IPS-18a (cell line): Measurements from ENCODE around the gene MACROD2.

Source experiments
- H3K27ac ChIP-seq: one replicate; pipeline ENCODE4 v1.5.1; 2013; ENCODE audit warnings: low read length
- H3K27me3 ChIP-seq: one replicate; pipeline ENCODE4 v1.6.1; 2013; ENCODE audit warnings: mild to moderate bottlenecking, low read length; ENCODE audit not compliant: control insufficient read depth, insufficient read depth
- H3K36me3 ChIP-seq: one replicate; pipeline ENCODE4 v1.6.1; 2013; ENCODE audit warnings: low read depth, low read length; ENCODE audit not compliant: control insufficient read depth
- H3K4me1 ChIP-seq: one replicate; pipeline ENCODE4 v1.6.1; 2013; ENCODE audit warnings: low read depth, low read length; ENCODE audit not compliant: control insufficient read depth
- H3K4me3 ChIP-seq: one replicate; pipeline ENCODE4 v1.5.1; 2013; ENCODE audit warnings: low read length
- H3K9ac ChIP-seq: one replicate; pipeline ENCODE4 v1.6.1; 2013; ENCODE audit warnings: mild to moderate bottlenecking, low read length, moderate library complexity
- H3K9me3 ChIP-seq: one replicate; pipeline ENCODE4 v1.6.1; 2013; ENCODE audit warnings: low read depth, low read length; ENCODE audit not compliant: control insufficient read depth

Gene MACROD2

GRCh38 chr20:14685183-14685582 is 689.9 kb downstream of the MACROD2 start:
- no peak overlapping the region for H3K27ac ChIP-seq
- no peaks in the 10 kb centered on the region for H3K27me3 ChIP-seq
- H3K9me3 ChIP-seq: no peaks in the 10 kb centered on the region
- peaks cover 5% of the 10 kb centered on the region for H3K4me1 ChIP-seq
- H3K4me3 ChIP-seq: no peak overlapping the region
- no peak overlapping the region for H3K9ac ChIP-seq
- no peaks in the 10 kb centered on the region for H3K36me3 ChIP-seq

DNA sequence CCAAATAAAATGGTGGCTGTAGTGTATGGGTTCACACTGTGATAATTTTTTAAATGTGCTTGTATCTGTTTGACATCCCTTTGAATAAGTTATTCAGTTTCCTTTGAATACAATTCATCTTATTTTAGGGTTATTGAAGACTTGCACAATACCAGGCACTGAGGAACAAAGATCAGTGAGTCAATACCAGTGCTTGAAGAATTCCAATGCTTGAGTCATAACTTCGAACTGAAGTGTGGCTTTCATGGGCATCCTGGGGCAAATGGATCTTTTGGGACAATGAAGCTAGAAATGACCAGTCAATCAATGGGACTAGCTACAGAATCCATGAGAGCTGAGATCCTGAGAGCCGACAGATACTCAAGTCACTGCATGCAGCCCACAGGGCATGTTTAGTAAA is 692.0 kb downstream of the MACROD2 start:
- no peak overlapping the region for H3K27ac ChIP-seq
- no peaks in the 10 kb centered on the region for H3K4me1 ChIP-seq
- H3K9ac ChIP-seq: no peak overlapping the region
- H3K27me3 ChIP-seq: no peaks in the 10 kb centered on the region
- no peak overlapping the region for H3K4me3 ChIP-seq
- H3K36me3 ChIP-seq: no peaks in the 10 kb centered on the region
- H3K9me3 ChIP-seq: no peaks in the 10 kb centered on the region

DNA sequence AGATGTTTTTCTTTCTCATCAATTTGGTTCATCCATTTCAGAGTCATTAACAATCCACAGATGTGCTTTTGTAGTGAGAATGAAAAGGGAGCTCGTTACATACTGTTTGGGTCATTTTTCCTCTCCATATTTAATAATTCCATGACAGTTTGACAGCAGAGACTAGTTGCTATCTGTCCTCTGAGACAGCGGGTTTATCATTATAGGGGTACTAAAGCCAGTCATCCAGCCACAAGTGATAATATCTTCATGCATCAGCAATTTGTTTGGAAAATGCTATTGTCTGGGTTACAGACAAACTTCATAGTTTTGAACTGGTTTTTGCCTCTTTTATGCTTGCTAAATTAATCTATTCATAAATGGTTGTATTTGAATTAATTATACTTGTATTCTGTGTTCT is 692.7 kb downstream of the MACROD2 start:
- Histone ChIP-seq H3K9me3 (no peaks in the 10 kb centered on the region), H3K27me3 (no peaks in the 10 kb centered on the region), H3K27ac (no peak overlapping the region), H3K36me3 (no peaks in the 10 kb centered on the region), H3K4me3 (no peak overlapping the region), H3K4me1 (no peaks in the 10 kb centered on the region), H3K9ac (no peak overlapping the region)

GRCh38 chr20:14691994-14692393 is 696.7 kb downstream of the MACROD2 start:
- no peak overlapping the region for H3K4me3 ChIP-seq
- no peaks in the 10 kb centered on the region for H3K9me3 ChIP-seq
- H3K27me3 ChIP-seq: no peaks in the 10 kb centered on the region
- H3K36me3 ChIP-seq: no peaks in the 10 kb centered on the region
- H3K4me1 ChIP-seq: no peaks in the 10 kb centered on the region
- no peak overlapping the region for H3K9ac ChIP-seq
- no peak overlapping the region for H3K27ac ChIP-seq

DNA sequence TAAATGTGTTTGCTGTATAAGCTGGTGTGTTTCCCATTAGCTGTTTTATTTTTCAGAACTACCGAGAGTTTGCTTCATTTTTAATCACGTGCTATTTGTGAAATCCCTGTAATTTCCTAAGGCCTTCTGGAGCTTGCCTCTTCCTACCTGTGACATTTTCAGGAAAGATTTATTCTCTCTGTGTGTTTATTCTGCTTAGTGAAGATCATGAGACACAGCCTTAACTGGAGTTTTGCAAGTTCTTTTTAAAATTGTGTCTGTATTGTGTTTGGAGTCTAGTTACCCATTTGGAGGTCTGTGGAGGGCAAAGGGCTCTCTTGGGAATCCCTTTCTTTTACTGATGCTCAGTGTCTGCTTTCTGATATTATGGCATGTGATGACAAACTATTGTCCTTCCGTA is 701.2 kb downstream of the MACROD2 start:
- Histone ChIP-seq H3K27me3 (no peaks in the 10 kb centered on the region), H3K9me3 (no peaks in the 10 kb centered on the region), H3K36me3 (no peaks in the 10 kb centered on the region), H3K4me3 (no peak overlapping the region), H3K4me1 (no peaks in the 10 kb centered on the region), H3K9ac (no peak overlapping the region), H3K27ac (no peak overlapping the region)

- Histone ChIP-seq H3K4me1 (no peaks in the 10 kb centered on the region), H3K9me3 (no peaks in the 10 kb centered on the region)
These were observed 701.6 kb downstream of the MACROD2 start for GRCh38 chr20:14696937-14697336.

GRCh38 chr20:14698125-14698524 is 702.8 kb downstream of the MACROD2 start:
- Histone ChIP-seq H3K4me1 (no peaks in the 10 kb centered on the region), H3K27ac (no peak overlapping the region), H3K9me3 (no peaks in the 10 kb centered on the region), H3K4me3 (no peak overlapping the region), H3K36me3 (no peaks in the 10 kb centered on the region), H3K27me3 (no peaks in the 10 kb centered on the region), H3K9ac (no peak overlapping the region)

More at GRCh38 chr20:14696937-14697336, 701.6 kb downstream of the MACROD2 start:
- Histone ChIP-seq H3K27ac (no peak overlapping the region), H3K9ac (no peak overlapping the region), H3K4me3 (no peak overlapping the region), H3K36me3 (no peaks in the 10 kb centered on the region), H3K27me3 (no peaks in the 10 kb centered on the region)

- Histone ChIP-seq H3K27ac (no peak overlapping the region), H3K9me3 (no peaks in the 10 kb centered on the region), H3K9ac (no peak overlapping the region)
These were observed 703.5 kb downstream of the MACROD2 start for GRCh38 chr20:14698605-14699373.

GRCh38 chr20:14700639-14700960 is 705.3 kb downstream of the MACROD2 start:
- no peaks in the 10 kb centered on the region for H3K4me1 ChIP-seq
- no peak overlapping the region for H3K4me3 ChIP-seq
- no peak overlapping the region for H3K9ac ChIP-seq
- H3K27ac ChIP-seq: no peak overlapping the region
- H3K27me3 ChIP-seq: no peaks in the 10 kb centered on the region
- no peaks in the 10 kb centered on the region for H3K36me3 ChIP-seq
- H3K9me3 ChIP-seq: no peaks in the 10 kb centered on the region

More at GRCh38 chr20:14698605-14699373, 703.5 kb downstream of the MACROD2 start:
- Histone ChIP-seq H3K4me1 (no peaks in the 10 kb centered on the region), H3K36me3 (no peaks in the 10 kb centered on the region), H3K27me3 (no peaks in the 10 kb centered on the region), H3K4me3 (no peak overlapping the region)

- Histone ChIP-seq H3K36me3 (no peaks in the 10 kb centered on the region), H3K9me3 (no peaks in the 10 kb centered on the region), H3K4me3 (no peak overlapping the region), H3K9ac (no peak overlapping the region), H3K4me1 (no peaks in the 10 kb centered on the region), H3K27ac (no peak overlapping the region), H3K27me3 (no peaks in the 10 kb centered on the region)
These were observed 706.0 kb downstream of the MACROD2 start for GRCh38 chr20:14701326-14701725.

DNA sequence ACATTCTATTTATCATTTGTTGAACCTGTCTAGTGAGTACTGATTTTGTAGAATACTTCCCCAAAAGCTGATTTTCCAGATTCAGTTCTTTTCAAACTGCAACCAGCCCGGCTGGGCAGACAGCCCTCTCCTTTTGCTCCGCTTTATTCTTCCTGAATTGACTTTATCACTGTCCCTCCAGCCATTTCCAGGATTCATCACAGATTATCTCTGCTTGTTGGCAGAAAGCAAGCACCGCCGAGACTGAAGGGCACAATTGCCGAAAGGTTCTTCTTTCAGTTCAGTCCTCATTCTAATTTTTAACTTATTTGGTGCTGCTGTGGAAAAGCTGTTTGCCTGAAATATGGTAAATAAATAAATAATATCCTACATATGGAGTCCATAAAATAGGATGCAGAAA is 711.2 kb downstream of the MACROD2 start:
- H3K4me1 ChIP-seq: peaks cover 8% of the 10 kb centered on the region
- H3K9me3 ChIP-seq: no peaks in the 10 kb centered on the region
- no peaks in the 10 kb centered on the region for H3K36me3 ChIP-seq
- no peak overlapping the region for H3K4me3 ChIP-seq
- no peak overlapping the region for H3K27ac ChIP-seq
- H3K9ac ChIP-seq: no peak overlapping the region
- H3K27me3 ChIP-seq: no peaks in the 10 kb centered on the region

DNA sequence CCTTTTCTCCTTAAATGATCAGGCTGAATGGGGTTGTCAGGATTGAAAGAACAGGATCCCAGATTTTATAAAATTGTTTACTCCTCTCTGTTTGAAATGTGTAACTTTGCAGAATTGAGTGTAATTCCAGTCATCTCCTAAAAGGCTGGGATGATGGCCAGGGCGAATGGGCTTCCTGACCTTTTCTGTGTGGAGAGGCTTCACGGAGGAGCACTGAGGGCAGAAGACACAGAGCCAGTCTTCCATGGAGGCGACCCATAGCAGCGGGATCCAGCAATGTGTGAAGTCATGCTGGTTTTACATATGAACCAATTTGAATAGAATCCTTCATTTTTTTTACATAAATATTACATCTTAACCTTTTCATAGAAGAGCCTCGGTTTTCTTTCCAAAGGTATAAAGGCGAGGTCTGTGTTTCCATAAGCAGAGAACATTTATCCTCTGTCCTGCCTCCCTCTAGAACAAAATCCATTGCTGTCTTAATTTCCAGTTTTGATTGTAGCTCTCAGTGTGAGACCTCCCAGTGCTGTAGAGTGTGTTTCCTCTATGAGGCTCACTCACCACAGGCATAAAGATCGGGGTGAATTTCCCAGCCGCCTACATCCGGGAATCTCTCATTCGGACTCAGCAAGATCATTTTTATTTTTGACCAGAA is 711.8 kb downstream of the MACROD2 start:
- Histone ChIP-seq H3K4me1 (peaks cover 14% of the 10 kb centered on the region), H3K9ac (no peak overlapping the region), H3K27me3 (no peaks in the 10 kb centered on the region), H3K9me3 (no peaks in the 10 kb centered on the region), H3K27ac (no peak overlapping the region), H3K36me3 (no peaks in the 10 kb centered on the region), H3K4me3 (no peak overlapping the region)
